ENCODE results near the gene PROSER3. TPM values are rescaled to one million over a fixed set of nuclear protein-coding genes. Genes with fewer than 3 reads are reported as not detected.

The PROSER3 gene
- total RNA-seq, 1 donor from 2014 or later = 20.8 TPM

- no peak for ATAC-seq
Measured at GRCh38 chr19:35813043-35813890, 55.3 kb downstream of the PROSER3 start.

GRCh38 chr19:35816262-35816661 is 58.3 kb downstream of the PROSER3 start:
- DNase-seq = no peak
- no peaks in the 10 kb centered on the region for H3K36me3 ChIP-seq
- H3K4me3 ChIP-seq = no peak overlapping the region
- intact Hi-C loops (cut with DNase I) = no loop called here
- H3K27me3 ChIP-seq (ENCODE audit: low read depth) = peaks cover 23% of the 10 kb centered on the region
- H3K4me1 ChIP-seq = no peaks in the 10 kb centered on the region
- TF ChIP-seq CTCF (IDR thresholded peaks at IDR 0.05) = no peak
- ATAC-seq = no peak
- H3K27ac ChIP-seq = no peak overlapping the region
- H3K9me3 ChIP-seq = no peaks in the 10 kb centered on the region

More at GRCh38 chr19:35813043-35813890, 55.3 kb downstream of the PROSER3 start:
- no peak for DNase-seq
- H3K27me3 ChIP-seq (ENCODE audit: low read depth) = peaks cover 15% of the 10 kb centered on the region
- no peaks in the 10 kb centered on the region for H3K4me1 ChIP-seq
- intact Hi-C loops (cut with DNase I) = no loop called here
- H3K4me3 ChIP-seq = no peak overlapping the region
- no peak for TF ChIP-seq CTCF (IDR thresholded peaks at IDR 0.05)
- no peaks in the 10 kb centered on the region for H3K36me3 ChIP-seq
- H3K9me3 ChIP-seq = no peaks in the 10 kb centered on the region
- no peak overlapping the region for H3K27ac ChIP-seq

DNA sequence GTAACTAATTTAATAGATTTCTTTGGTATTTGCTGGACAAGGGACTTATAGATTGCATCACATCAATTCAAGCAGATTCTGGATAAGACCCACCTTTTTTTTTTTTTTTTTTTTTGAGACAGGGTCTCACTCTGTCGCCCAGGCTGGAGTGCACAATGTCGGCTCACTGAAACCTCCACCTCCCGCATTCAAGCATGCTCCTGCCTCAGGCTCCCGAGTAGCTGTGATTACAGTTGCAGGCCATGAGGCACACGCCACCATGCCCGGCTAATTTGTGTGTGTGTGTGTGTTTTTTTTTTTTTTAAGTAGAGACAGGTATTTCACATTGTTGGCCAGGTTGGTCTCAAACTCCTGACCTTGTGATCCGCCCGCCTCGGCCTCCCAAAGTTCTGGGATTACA is 58.9 kb downstream of the PROSER3 start:
- DNase-seq (no peak), ATAC-seq (no peak)
- no peak overlapping the region for H3K4me3 ChIP-seq
- H3K36me3 ChIP-seq = no peaks in the 10 kb centered on the region
- peaks cover 25% of the 10 kb centered on the region for H3K27me3 ChIP-seq (ENCODE audit: low read depth)
- no peaks in the 10 kb centered on the region for H3K4me1 ChIP-seq
- H3K9me3 ChIP-seq = no peaks in the 10 kb centered on the region
- intact Hi-C loops (cut with DNase I) = no loop called here
- no peak overlapping the region for H3K27ac ChIP-seq
- no peak for TF ChIP-seq CTCF (IDR thresholded peaks at IDR 0.05)

- intact Hi-C loops (cut with DNase I) = no loop called here
- Histone ChIP-seq H3K27ac (no peak overlapping the region), H3K4me1 (no peaks in the 10 kb centered on the region), H3K4me3 (no peak overlapping the region), H3K27me3 (ENCODE audit: low read depth) (peaks cover 22% of the 10 kb centered on the region), H3K9me3 (no peaks in the 10 kb centered on the region), H3K36me3 (no peaks in the 10 kb centered on the region)
- DNase-seq = no peak
- ATAC-seq = no peak
- TF ChIP-seq CTCF (IDR thresholded peaks at IDR 0.05) = no peak
Measured at GRCh38 chr19:35818445-35818844, 60.5 kb downstream of the PROSER3 start.

Other genes starting within 250 kb of the PROSER3 start
- gene DMKN, start 244.5 kb upstream of the PROSER3 start, total RNA-seq = 70.7 TPM
- gene SBSN, start 229.9 kb upstream of the PROSER3 start, total RNA-seq = not detected
- not detected for gene GAPDHS, start 224.7 kb upstream of the PROSER3 start, total RNA-seq
- 81.6 TPM for gene TMEM147, start 212.6 kb upstream of the PROSER3 start, total RNA-seq
- gene ATP4A, start 194.5 kb upstream of the PROSER3 start, total RNA-seq = not detected
- not detected for gene PMIS2, start 172.0 kb upstream of the PROSER3 start, total RNA-seq
- 9.1 TPM for gene HAUS5, start 145.4 kb upstream of the PROSER3 start, total RNA-seq
- gene RBM42, start 129.1 kb upstream of the PROSER3 start, total RNA-seq = 56.1 TPM
- gene ETV2, start 116.4 kb upstream of the PROSER3 start, total RNA-seq = 1.1 TPM
- 267 TPM for gene COX6B1, start 109.9 kb upstream of the PROSER3 start, total RNA-seq
- not detected for gene UPK1A, start 91.7 kb upstream of the PROSER3 start, total RNA-seq
- gene ZBTB32, start 53.6 kb upstream of the PROSER3 start, total RNA-seq = 0.21 TPM
- gene KMT2B, start 40.2 kb upstream of the PROSER3 start, total RNA-seq = 37.2 TPM
- 17.1 TPM for gene IGFLR1, start 15.7 kb upstream of the PROSER3 start, total RNA-seq
- 20.3 TPM for gene U2AF1L4, start 12.8 kb upstream of the PROSER3 start, total RNA-seq
- gene PSENEN, start 12.5 kb upstream of the PROSER3 start, total RNA-seq = 60.0 TPM
- gene LIN37, start 9.6 kb upstream of the PROSER3 start, total RNA-seq = 7.2 TPM
- 29.4 TPM for gene HSPB6, start 1.1 kb upstream of the PROSER3 start, total RNA-seq
- 13.1 TPM for gene ARHGAP33, start 17.4 kb downstream of the PROSER3 start, total RNA-seq
- gene PRODH2, start 54.7 kb downstream of the PROSER3 start, total RNA-seq = not detected
- gene NPHS1, start 94.3 kb downstream of the PROSER3 start, total RNA-seq = not detected
- 0.12 TPM for gene KIRREL2, start 98.7 kb downstream of the PROSER3 start, total RNA-seq
- 2.1 TPM for gene APLP1, start 110.4 kb downstream of the PROSER3 start, total RNA-seq
- gene NFKBID, start 142.4 kb downstream of the PROSER3 start, total RNA-seq = 17.2 TPM
- 43.3 TPM for gene HCST, start 144.4 kb downstream of the PROSER3 start, total RNA-seq
- 460 TPM for gene TYROBP, start 150.1 kb downstream of the PROSER3 start, total RNA-seq
- 14.6 TPM for gene LRFN3, start 178.2 kb downstream of the PROSER3 start, total RNA-seq
- gene SDHAF1, start 237.0 kb downstream of the PROSER3 start, total RNA-seq = 14.4 TPM

Measured in lower lobe of right lung (tissue), 2 donors.